H1 (cell line): ENCODE results near the gene AKR1B1. TPM values are rescaled to one million over a fixed set of nuclear protein-coding genes. Genes with fewer than 3 reads are reported as not detected.

Source experiments
- CTCF ChIA-PET: fragments of 300-600 bp; sonication (Branson Sonifier 250); formaldehyde crosslinking; loops from one replicate; lab custom pipeline; 2021; ENCODE audit not compliant: partially characterized antibody; lab: Charles Lee
- POLR2A ChIA-PET: fragments of 300-600 bp; sonication (Branson Sonifier 250); formaldehyde crosslinking; loops from one replicate; lab custom pipeline; 2021; ENCODE audit warnings: inconsistent platforms; ENCODE audit not compliant: partially characterized antibody; lab: Charles Lee
- DNase-seq, 2 experiments: peaks; one replicate each; pipeline versions ENCODE4 v3.0.0 to v3.0.0-alpha.2; 2010 to 2022; ENCODE audit warnings: low spot score in 2 of 2, low read depth in 1 of 2, mixed read lengths in 1 of 2
- FAIRE-seq: peaks from 2 replicates; lab custom pipeline; 2011; peaks lifted over from hg19 to GRCh38; lab: Jason Lieb, UNC
- H2AFZ ChIP-seq: 2 replicates; pipeline ENCODE4 v1.8.1; 2012; ENCODE audit warnings: low read length, inconsistent platforms
- H2AK5ac ChIP-seq: 2 replicates; pipeline ENCODE4 v1.6.1; 2013; ENCODE audit warnings: low read depth, low read length
- H2BK120ac ChIP-seq: replicated peaks from 2 replicates; pipeline ENCODE3; 2013; ENCODE audit warnings: low read depth, low read length, inconsistent platforms
- H2BK12ac ChIP-seq: 2 replicates; pipeline ENCODE4 v1.6.1; 2013; ENCODE audit warnings: low read depth, low read length
- H2BK15ac ChIP-seq: 2 replicates; pipeline ENCODE4 v1.6.1; 2013; ENCODE audit warnings: low read length
- H2BK20ac ChIP-seq: 2 replicates; pipeline ENCODE4 v1.6.1; 2013; ENCODE audit warnings: low read length
- H2BK5ac ChIP-seq: 2 replicates; pipeline ENCODE4 v1.6.1; 2013; ENCODE audit warnings: low read depth, low read length
- H3K14ac ChIP-seq: 2 replicates; pipeline ENCODE4 v1.6.1; 2013; ENCODE audit warnings: inconsistent platforms; ENCODE audit not compliant: insufficient read length
- H3K18ac ChIP-seq: 2 replicates; pipeline ENCODE4 v1.6.1; 2013; ENCODE audit warnings: low read length; ENCODE audit errors: extremely low read depth
- H3K23ac ChIP-seq: 2 replicates; pipeline ENCODE4 v1.6.1; 2013; ENCODE audit warnings: inconsistent platforms; ENCODE audit not compliant: insufficient read length
- H3K23me2 ChIP-seq: 2 replicates; pipeline ENCODE4 v1.6.1; 2013; ENCODE audit warnings: low read depth, low read length
- H3K27ac ChIP-seq: 2 replicates; pipeline ENCODE4 v1.6.1; 2011; ENCODE audit warnings: low read depth, low read length, inconsistent platforms
- H3K27me3 ChIP-seq, 4 experiments: replicated peaks in 1 of 4; 1 replicate in 1 of 4; 2 replicates in 3 of 4; pipeline versions ENCODE4 v1.6.1 to v1.8.1; 2011 to 2013; ENCODE audit warnings: low read length in 3 of 4, mild to moderate bottlenecking in 3 of 4, inconsistent platforms in 2 of 4, mixed read lengths in 2 of 4, moderate library complexity in 1 of 4; ENCODE audit not compliant: control insufficient read depth in 3 of 4, insufficient read depth in 3 of 4; ENCODE audit errors: extremely low read depth in 1 of 4
- H3K36me3 ChIP-seq, 4 experiments: 2 replicates each; pipeline versions ENCODE4 v1.6.1 to v1.8.1; 2011 to 2013; ENCODE audit warnings: mild to moderate bottlenecking in 4 of 4, low read length in 3 of 4, moderate library complexity in 2 of 4, control low read depth in 1 of 4, inconsistent platforms in 1 of 4; ENCODE audit not compliant: insufficient read depth in 4 of 4, control insufficient read depth in 2 of 4
- H3K4ac ChIP-seq: replicated peaks from 2 replicates; pipeline ENCODE3; 2013; ENCODE audit warnings: low read length, low read depth, mixed read lengths, inconsistent platforms; ENCODE audit not compliant: insufficient read length
- H3K4me1 ChIP-seq, 4 experiments: replicated peaks in 1 of 4; 1 replicate in 1 of 4; 2 replicates in 3 of 4; pipeline versions ENCODE4 v1.6.1 to v1.8.1; 2011 to 2013; ENCODE audit warnings: low read length in 3 of 4, inconsistent platforms in 2 of 4, mixed read lengths in 1 of 4; ENCODE audit not compliant: insufficient read depth in 4 of 4, control insufficient read depth in 3 of 4
- H3K4me2 ChIP-seq, 2 experiments: 2 replicates each; pipeline versions ENCODE4 v1.6.1 to v1.8.1; 2011 to 2013; ENCODE audit warnings: low read depth in 2 of 2, low read length in 2 of 2, control low read depth in 1 of 2, inconsistent platforms in 1 of 2, mild to moderate bottlenecking in 1 of 2; ENCODE audit not compliant: insufficient read depth in 1 of 2
- H3K4me3 ChIP-seq, 4 experiments: fragments of 200-600, 300-600 bp in 1 of 4; sonication (generic), shearing (Covaris generic), sonication (Bioruptor Twin) in 1 of 4; 2 replicates each; pipeline versions ENCODE4 v1.5.1 to v1.8.1; 2011 to 2016; ENCODE audit warnings: low read length in 4 of 4, low read depth in 3 of 4, control low read depth in 2 of 4, inconsistent platforms in 2 of 4, mild to moderate bottlenecking in 2 of 4, mixed read lengths in 1 of 4, moderate library complexity in 1 of 4; ENCODE audit not compliant: insufficient read depth in 2 of 4; ENCODE audit errors: extremely low read depth in 1 of 4
- H3K56ac ChIP-seq: replicated peaks from 2 replicates; pipeline ENCODE3; 2013; ENCODE audit warnings: low read depth, mild to moderate bottlenecking, mixed read lengths, low read length, inconsistent platforms; ENCODE audit not compliant: insufficient read length
- H3K79me1 ChIP-seq: 2 replicates; pipeline ENCODE4 v1.6.1; 2013; ENCODE audit warnings: low read depth, low read length, control low read depth
- H3K79me2 ChIP-seq, 2 experiments: 2 replicates each; pipeline versions ENCODE4 v1.6.1 to v1.8.1; 2012 to 2013; ENCODE audit warnings: low read length in 2 of 2, mild to moderate bottlenecking in 2 of 2, inconsistent platforms in 1 of 2; ENCODE audit not compliant: insufficient read depth in 2 of 2, control insufficient read depth in 1 of 2
- H3K9ac ChIP-seq, 4 experiments: replicated peaks in 1 of 4; 1 replicate in 1 of 4; 2 replicates in 3 of 4; pipeline versions ENCODE4 v1.6.1 to v1.8.1; 2011 to 2013; ENCODE audit warnings: low read depth in 3 of 4, low read length in 3 of 4, control low read depth in 2 of 4, mild to moderate bottlenecking in 2 of 4, moderate library complexity in 2 of 4, inconsistent platforms in 1 of 4; ENCODE audit errors: extremely low read depth in 1 of 4
- H3K9me3 ChIP-seq, 2 experiments: 2 replicates each; pipeline versions ENCODE4 v1.6.1 to v1.8.1; 2012 to 2013; ENCODE audit warnings: mild to moderate bottlenecking in 2 of 2, moderate library complexity in 2 of 2, control low read depth in 1 of 2, inconsistent platforms in 1 of 2, low read depth in 1 of 2, low read length in 1 of 2, mixed read lengths in 1 of 2; ENCODE audit not compliant: insufficient read depth in 2 of 2
- H4K20me1 ChIP-seq, 2 experiments: replicated peaks in 1 of 2; 2 replicates each; pipeline versions ENCODE3 to v1.8.1; 2011 to 2013; ENCODE audit warnings: inconsistent platforms in 2 of 2, low read length in 2 of 2, mild to moderate bottlenecking in 1 of 2; ENCODE audit not compliant: insufficient read depth in 2 of 2, control insufficient read depth in 1 of 2
- H4K5ac ChIP-seq: 2 replicates; pipeline ENCODE4 v1.6.1; 2013; ENCODE audit warnings: low read length, low read depth, mixed read lengths, inconsistent platforms; ENCODE audit not compliant: insufficient read length
- H4K8ac ChIP-seq: 2 replicates; pipeline ENCODE4 v1.8.0; 2013; ENCODE audit warnings: mild to moderate bottlenecking, moderate library complexity, low read length, inconsistent platforms; ENCODE audit not compliant: insufficient read depth; ENCODE audit errors: extremely low read depth
- H4K91ac ChIP-seq: replicated peaks from 2 replicates; pipeline ENCODE3; 2013; ENCODE audit warnings: low read length, mixed read lengths, inconsistent platforms; ENCODE audit not compliant: insufficient read length
- CHD2 ChIP-seq: IDR thresholded peaks from 2 replicates; pipeline ENCODE4 v1.6.1; 2012; ENCODE audit warnings: low read length, improper control_type of control experiment
- EP300 ChIP-seq, 2 experiments: IDR thresholded peaks; 1 replicate in 1 of 2; 2 replicates in 1 of 2; pipeline ENCODE4 v1.6.1; 2011 to 2012; ENCODE audit warnings: low read depth in 2 of 2, low read length in 2 of 2, mild to moderate bottlenecking in 2 of 2, borderline replicate concordance in 1 of 2, inconsistent platforms in 1 of 2, moderate library complexity in 1 of 2
- KDM5A ChIP-seq: fragments of 200-600 bp; IDR thresholded peaks from 2 replicates; pipeline ENCODE4 v1.7.1; 2012; ENCODE audit warnings: mild to moderate bottlenecking, low read length, inconsistent platforms, mixed read lengths
- MAFK ChIP-seq: IDR thresholded peaks from 2 replicates; pipeline ENCODE4 v1.6.1; 2012; ENCODE audit warnings: low read depth, mild to moderate bottlenecking, improper control_type of control experiment, low read length
- PHF8 ChIP-seq: fragments of 200-600 bp; sonication (generic); conservative IDR thresholded peaks from 2 replicates; pipeline ENCODE4 v1.7.1; 2012; ENCODE audit warnings: low read depth, mild to moderate bottlenecking, inconsistent platforms, low read length, moderate library complexity
- POU5F1 ChIP-seq: IDR thresholded peaks from 2 replicates; pipeline ENCODE4 v1.6.1; 2011; ENCODE audit warnings: low read depth, mild to moderate bottlenecking, low read length, moderate library complexity
- RAD21 ChIP-seq, 2 experiments: IDR thresholded peaks in 1 of 2; conservative IDR thresholded peaks in 1 of 2; 2 replicates each; pipeline ENCODE4 v1.6.1; 2011; ENCODE audit warnings: low read depth in 2 of 2, low read length in 2 of 2, improper control_type of control experiment in 1 of 2, inconsistent platforms in 1 of 2, mild to moderate bottlenecking in 1 of 2, moderate library complexity in 1 of 2
- RBBP5 ChIP-seq: IDR thresholded peaks from 2 replicates; pipeline ENCODE4 v1.7.1; 2012; ENCODE audit warnings: low read depth, mild to moderate bottlenecking, inconsistent platforms, low read length, moderate library complexity, borderline replicate concordance
- RXRA ChIP-seq: IDR thresholded peaks from 2 replicates; pipeline ENCODE4 v1.6.1; 2011; ENCODE audit warnings: low read depth, mild to moderate bottlenecking, low read length, moderate library complexity; ENCODE audit not compliant: insufficient read depth
- SRF ChIP-seq: IDR thresholded peaks from 2 replicates; pipeline ENCODE4 v1.6.1; 2011; ENCODE audit warnings: mild to moderate bottlenecking, low read depth, low read length, moderate library complexity
- TEAD4 ChIP-seq: IDR thresholded peaks from 2 replicates; pipeline ENCODE4 v1.6.1; 2012; ENCODE audit warnings: low read depth, low read length, inconsistent platforms, mixed read lengths
- ZNF274 ChIP-seq: IDR thresholded peaks from 2 replicates; pipeline ENCODE4 v1.7.0; 2012; ENCODE audit warnings: low read length, borderline replicate concordance; ENCODE audit errors: extremely low read depth
- WGBS, 2 experiments: shearing (Covaris generic) in 1 of 2; methylation state at CpG; one replicate each; pipeline versions ENCODE4 v1.1.6 to v1.1.7; 2013 to 2015; ENCODE audit warnings: low lambda C conversion rate in 2 of 2, mixed read lengths in 2 of 2, inconsistent platforms in 1 of 2, low coverage in 1 of 2, missing lambda C conversion rate in 1 of 2; ENCODE audit not compliant: insufficient replicate concordance in 2 of 2, insufficient coverage in 1 of 2, insufficient read length in 1 of 2; ENCODE audit errors: extremely low coverage in 1 of 2, missing lambda C conversion rate in 1 of 2; 5-methylcytosine and 5-hydroxymethylcytosine counted together
- polyA plus RNA-seq, 7 experiments: library from polyadenylated mRNA; depleted of rRNA in 3 of 7; stranded (reverse) in 5 of 7; unstranded in 2 of 7; fragments of >200 nt in 5 of 7; fragments of 200-250 nt in 2 of 7; gene quantifications; 1 replicate in 5 of 7; 2 replicates in 1 of 7; 4 replicates in 1 of 7; pipeline versions ENCODE4 v1.2.1 to v1.2.3, GENCODE V29; 2011 to 2013; ENCODE audit warnings: missing spikeins in 2 of 7, mixed read lengths in 2 of 7
- total RNA-seq: library from RNA; stranded (reverse); fragmentation: NEBNext Ultra II Directional; extraction: Animal tissue kit (Norgen Biotek cat#: 25700); gene quantifications from 2 replicates; pipeline ENCODE4 v1.2.1, GENCODE V29; 2021
- TF ChIP-seq, protein P1 (sequence below): IDR thresholded peaks from 2 replicates; pipeline ENCODE4 v1.6.1; 2011; ENCODE audit warnings: low read depth, mild to moderate bottlenecking, low read length; ENCODE audit not compliant: insufficient read depth

AKR1B1 gene
- total and polyA plus RNA-seq, 2 of the 8 experiments (the other 6 are each of a cell fraction or from before 2014, with no cell fraction given) = 195 to 273 TPM

GRCh38 chr7:134461916-134462315 is 3.0 kb upstream of the AKR1B1 start:
- no peak overlapping the region for H4K5ac ChIP-seq
- CTCF ChIA-PET = interaction anchor here (1.1 kb wide), 2 partner anchors 19 to 144 kb away, joined by 3 read pairs; no protein-coding TSS in a partner anchor
- FAIRE-seq = no peak
- no peak for TF ChIP-seq RAD21 (IDR thresholded peaks at IDR 0.05 in 1 of 2, conservative IDR thresholded peaks at IDR 0.05 in 1 of 2; ENCODE audit: low read depth in 2 of 2, low read length in 2 of 2)
- no peak for TF ChIP-seq CHD2
- TF ChIP-seq RXRA = no peak
- TF ChIP-seq TEAD4 = no peak
- no peak for TF ChIP-seq PHF8
- no peak for TF ChIP-seq EP300 (IDR thresholded peaks at IDR 0.05; ENCODE audit: borderline replicate concordance in 1 of 2, low read depth in 2 of 2, low read length in 2 of 2)
- TF ChIP-seq, protein P1, sequence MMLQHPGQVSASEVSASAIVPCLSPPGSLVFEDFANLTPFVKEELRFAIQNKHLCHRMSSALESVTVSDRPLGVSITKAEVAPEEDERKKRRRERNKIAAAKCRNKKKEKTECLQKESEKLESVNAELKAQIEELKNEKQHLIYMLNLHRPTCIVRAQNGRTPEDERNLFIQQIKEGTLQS = no peak
- no peak for TF ChIP-seq RBBP5
- no peak for TF ChIP-seq SRF
- TF ChIP-seq KDM5A = no peak
- TF ChIP-seq MAFK = no peak
- TF ChIP-seq ZNF274 = no peak
- no peak for TF ChIP-seq POU5F1

More at GRCh38 chr7:134461916-134462315, 3.0 kb upstream of the AKR1B1 start:
- Histone ChIP-seq H4K8ac (no peak overlapping the region), H4K20me1 (peaks cover 2 to 3% of the 10 kb centered on the region in 2 experiments), H2BK20ac (no peak overlapping the region), H3K56ac (no peak overlapping the region), H2BK5ac (no peak overlapping the region), H2AK5ac (no peak overlapping the region), H3K4me2 (no peak overlapping the region), H3K4ac (no peak overlapping the region), H4K91ac (no peak overlapping the region), H3K27me3 (peaks cover 0 to 2% (median 0%) of the 10 kb centered on the region in 4 experiments; a peak in 2 of 7 replicates), H3K14ac (no peak overlapping the region), H3K27ac (no peak overlapping the region), H3K23me2 (peaks cover 4% of the 10 kb centered on the region; the same call in 1 of the 2 replicates), H2BK15ac (no peak overlapping the region), H2BK120ac (no peak overlapping the region), H3K79me2 (peaks cover 0 to 12% of the 10 kb centered on the region in 2 experiments; a peak in 2 of 4 replicates), H3K4me3 (no peak overlapping the region), H3K23ac (no peak overlapping the region), H3K4me1 (peaks cover 0 to 4% (median 1%) of the 10 kb centered on the region in 4 experiments; a peak in 4 of 7 replicates), H3K9ac (no peak overlapping the region), H2BK12ac (no peak overlapping the region), H3K9me3 (no peaks in the 10 kb centered on the region), H3K18ac (no peak overlapping the region), H3K36me3 (peaks cover 0 to 4% (median 0%) of the 10 kb centered on the region in 4 experiments; a peak in 1 of 8 replicates), H3K79me1 (no peaks in the 10 kb centered on the region; the same call in 1 of the 2 replicates), H2AFZ (no peak overlapping the region)
- POLR2A ChIA-PET = no interaction called here
- no peak for DNase-seq
- WGBS, 2 experiments = 79% methylated on average over 1 of the region's 1 CpG; no CpG with 5 or more reads in 1 of the 2 experiments
